ENCODE results near the gene SLC25A5. TPM values are rescaled to one million over a fixed set of nuclear protein-coding genes. Genes with fewer than 3 reads are reported as not detected.
"Not testable (repeated sequence)": the region's sequence is repeated elsewhere in the genome, so short reads cannot be mapped to it uniquely, and the experiment has no call there.

Gene SLC25A5
- total RNA-seq, 2 donors from 2014 or later, result 92.9 to 235 TPM

GRCh38 chrX:119479845-119480244 lies 11.6 kb downstream of the SLC25A5 start:
- H3K27me3 ChIP-seq, result no peaks in the 10 kb centered on the region
- ATAC-seq, result no peak
- no peak overlapping the region for H3K4me3 ChIP-seq
- no peaks in the 10 kb centered on the region for H3K9me3 ChIP-seq
- no peaks in the 10 kb centered on the region for H3K36me3 ChIP-seq (replicated peaks in 1 of 2; ENCODE audit: insufficient read depth in 1 of 2, low read depth in 2 of 2)
- DNase-seq, result peak in 2 of 4 donors; percentile 31 to 46
- intact Hi-C loops (cut with DNase I), result no loop called here
- TF ChIP-seq POLR2A (IDR thresholded peaks at IDR 0.05), result no peak
- H3K4me1 ChIP-seq, result peaks cover 41% of the 10 kb centered on the region
- 56 to 59% methylated on average over 2 of the region's 2 CpGs for WGBS, 2 donors
- H3K27ac ChIP-seq, result peak overlapping the region in 1 of 4 donors; percentile 87

- no peaks in the 10 kb centered on the region for H3K27me3 ChIP-seq
- ATAC-seq (peak; percentile 90), DNase-seq (peak; percentile 72 to 88 (median 81))
- peaks cover 41% of the 10 kb centered on the region for H3K4me1 ChIP-seq
- TF ChIP-seq CTCF (IDR thresholded peaks at IDR 0.05), result no peak
- TF ChIP-seq POLR2A (IDR thresholded peaks at IDR 0.05), result peak in 1 of 3 donors; percentile 33
- no peak overlapping the region for H3K4me3 ChIP-seq
- no peaks in the 10 kb centered on the region for H3K9me3 ChIP-seq
- H3K36me3 ChIP-seq (replicated peaks in 1 of 2; ENCODE audit: insufficient read depth in 1 of 2, low read depth in 2 of 2), result no peaks in the 10 kb centered on the region
- intact Hi-C loops (cut with DNase I), result no loop called here
- peak overlapping the region in 3 of 4 donors; percentile 56 to 87 (median 83) for H3K27ac ChIP-seq
- WGBS, 2 donors, result 22% methylated on average over 4 of the region's 4 CpGs; no CpG with 5 or more reads in 1 of the 2 donors
Measured at GRCh38 chrX:119481323-119481801, 13.1 kb downstream of the SLC25A5 start.

- Histone ChIP-seq H3K36me3 (replicated peaks in 1 of 2; ENCODE audit: insufficient read depth in 1 of 2, low read depth in 2 of 2) (no peaks in the 10 kb centered on the region), H3K4me1 (peaks cover 40% of the 10 kb centered on the region), H3K27me3 (no peaks in the 10 kb centered on the region), H3K9me3 (no peaks in the 10 kb centered on the region), H3K27ac (peak overlapping the region in 3 of 4 donors; percentile 56 to 87 (median 83)), H3K4me3 (no peak overlapping the region)
- DNase-seq (no peak), ATAC-seq (no peak)
- 40% methylated on average over 9 of the region's 10 CpGs; no CpG with 5 or more reads in 1 of the 2 donors for WGBS, 2 donors
- TF ChIP-seq POLR2A (IDR thresholded peaks at IDR 0.05) (no peak), CTCF (IDR thresholded peaks at IDR 0.05) (no peak)
- intact Hi-C loops (cut with DNase I), result no loop called here
Measured at GRCh38 chrX:119482041-119482440, 13.8 kb downstream of the SLC25A5 start.

GRCh38 chrX:119482481-119483480 lies 14.5 kb downstream of the SLC25A5 start:
- Histone ChIP-seq H3K4me1 (peaks cover 32% of the 10 kb centered on the region), H3K27me3 (no peaks in the 10 kb centered on the region), H3K36me3 (replicated peaks in 1 of 2; ENCODE audit: insufficient read depth in 1 of 2, low read depth in 2 of 2) (no peaks in the 10 kb centered on the region), H3K27ac (peak overlapping the region in 3 of 4 donors; percentile 56 to 87 (median 83)), H3K9me3 (no peaks in the 10 kb centered on the region), H3K4me3 (no peak overlapping the region)
- intact Hi-C loops (cut with DNase I), result no loop called here
- DNase-seq, result peak; percentile 59 to 74 (median 68)
- ATAC-seq, result peak; percentile 60
- TF ChIP-seq CTCF (IDR thresholded peaks at IDR 0.05), result peak; percentile 55 to 78 (median 70)
- peak in 2 of 3 donors; percentile 37 to 48 for TF ChIP-seq POLR2A (IDR thresholded peaks at IDR 0.05)
- WGBS, 2 donors, result 10 to 40% methylated on average over 1 to 47 of the region's 48 CpGs

GRCh38 chrX:119486745-119487144 lies 18.5 kb downstream of the SLC25A5 start:
- intact Hi-C loops (cut with DNase I), result no loop called here
- Histone ChIP-seq H3K4me1 (peaks cover 13% of the 10 kb centered on the region), H3K9me3 (no peaks in the 10 kb centered on the region), H3K36me3 (replicated peaks in 1 of 2; ENCODE audit: insufficient read depth in 1 of 2, low read depth in 2 of 2) (no peaks in the 10 kb centered on the region), H3K4me3 (no peak overlapping the region), H3K27ac (no peak overlapping the region), H3K27me3 (no peaks in the 10 kb centered on the region)
- no peak for TF ChIP-seq POLR2A (IDR thresholded peaks at IDR 0.05)
- TF ChIP-seq CTCF (IDR thresholded peaks at IDR 0.05), result no peak
- no peak for ATAC-seq
- DNase-seq, result no peak
- WGBS, 2 donors, result 82 to 84% methylated on average over 8 to 10 of the region's 11 CpGs

DNA sequence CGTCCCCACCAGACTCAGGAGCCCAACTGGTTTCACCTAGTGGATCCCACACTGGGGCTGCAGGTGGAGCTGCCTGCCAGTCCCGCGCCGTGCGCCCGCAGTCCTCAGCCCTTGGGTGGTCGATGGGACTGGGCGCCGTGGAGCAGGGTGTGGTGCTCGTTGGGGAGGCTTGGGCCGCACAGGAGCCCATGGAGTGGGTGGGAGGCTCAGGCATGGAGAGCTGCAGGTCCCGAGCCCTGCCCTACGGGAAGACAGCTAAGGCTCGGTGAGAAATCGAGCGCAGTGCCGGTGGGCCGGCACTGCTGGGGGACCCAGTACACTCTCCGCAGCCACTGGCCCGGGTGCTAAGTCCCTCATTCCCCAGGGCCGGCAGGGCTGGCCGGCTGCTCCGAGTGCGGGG lies 19.5 kb downstream of the SLC25A5 start:
- intact Hi-C loops (cut with DNase I), result not testable (repeated sequence)

More for the DNA sequence above, 19.5 kb downstream of the SLC25A5 start:
- H3K36me3 ChIP-seq (replicated peaks in 1 of 2; ENCODE audit: insufficient read depth in 1 of 2, low read depth in 2 of 2); H3K27ac ChIP-seq; ATAC-seq; DNase-seq; H3K4me3 ChIP-seq; H3K27me3 ChIP-seq; H3K4me1 ChIP-seq; H3K9me3 ChIP-seq: not testable (repeated sequence)
- WGBS, 2 donors, result 80% methylated on average over 1 of the region's 24 CpGs; no CpG with 5 or more reads in 1 of the 2 donors

Measured in body of pancreas (tissue), 4 donors.